Trophoblast cell (in vitro differentiated cells and primary cell): Measurements from ENCODE around the gene TMEM260.

Experiments used
- DNase-seq, 2 donors: peaks; one replicate each; pipeline ENCODE4 v3.0.0-alpha.2; 2016
- H2AFZ ChIP-seq: 2 replicates; pipeline ENCODE4 v1.6.1; 2013; ENCODE audit warnings: low read length, moderate library complexity, mild to moderate bottlenecking; ENCODE audit not compliant: insufficient read depth, poor library complexity
- H2AK5ac ChIP-seq: 2 replicates; pipeline ENCODE4 v1.6.1; 2013; ENCODE audit warnings: mild to moderate bottlenecking, low read length
- H2BK120ac ChIP-seq: 2 replicates; pipeline ENCODE4 v1.6.1; 2013; ENCODE audit warnings: low read length, mild to moderate bottlenecking, moderate library complexity; ENCODE audit not compliant: insufficient read depth, poor library complexity
- H2BK12ac ChIP-seq: 2 replicates; pipeline ENCODE4 v1.6.1; 2013; ENCODE audit warnings: mild to moderate bottlenecking, low read length, moderate library complexity
- H2BK5ac ChIP-seq: 2 replicates; pipeline ENCODE4 v1.6.1; 2013; ENCODE audit warnings: low read length, low read depth, moderate library complexity, mild to moderate bottlenecking; ENCODE audit not compliant: poor library complexity
- H3K14ac ChIP-seq: 2 replicates; pipeline ENCODE4 v1.6.1; 2013; ENCODE audit warnings: mild to moderate bottlenecking, low read length
- H3K18ac ChIP-seq: 2 replicates; pipeline ENCODE4 v1.6.1; 2013; ENCODE audit warnings: mild to moderate bottlenecking, low read length
- H3K23ac ChIP-seq: 2 replicates; pipeline ENCODE4 v1.6.1; 2013; ENCODE audit warnings: low read length
- H3K27ac ChIP-seq: 2 replicates; pipeline ENCODE4 v1.5.1; 2013; ENCODE audit warnings: low read depth, mild to moderate bottlenecking, inconsistent platforms, low read length, moderate library complexity
- H3K27me3 ChIP-seq: 2 replicates; pipeline ENCODE4 v1.6.1; 2013; ENCODE audit warnings: inconsistent platforms, mild to moderate bottlenecking, low read length, moderate library complexity; ENCODE audit not compliant: insufficient read depth
- H3K36me3 ChIP-seq, 2 experiments: 1 replicate in 1 of 2; 2 replicates in 1 of 2; pipeline ENCODE4 v1.6.1; 2013; ENCODE audit warnings: low read length in 2 of 2, mild to moderate bottlenecking in 2 of 2, moderate library complexity in 1 of 2; ENCODE audit not compliant: insufficient read depth in 2 of 2, control insufficient read depth in 1 of 2
- H3K4ac ChIP-seq: 2 replicates; pipeline ENCODE4 v1.6.1; 2013; ENCODE audit warnings: low read depth, mild to moderate bottlenecking, low read length, moderate library complexity
- H3K4me1 ChIP-seq, 2 experiments: 1 replicate in 1 of 2; 2 replicates in 1 of 2; pipeline ENCODE4 v1.6.1; 2013; ENCODE audit warnings: low read length in 2 of 2, mild to moderate bottlenecking in 2 of 2, moderate library complexity in 1 of 2; ENCODE audit not compliant: insufficient read depth in 2 of 2, control insufficient read depth in 1 of 2
- H3K4me2 ChIP-seq: 2 replicates; pipeline ENCODE4 v1.6.1; 2013; ENCODE audit warnings: inconsistent platforms, mild to moderate bottlenecking, low read length, moderate library complexity
- H3K4me3 ChIP-seq: 2 replicates; pipeline ENCODE4 v1.5.1; 2013; ENCODE audit warnings: mild to moderate bottlenecking, low read depth, low read length, inconsistent platforms
- H3K79me1 ChIP-seq: one replicate; pipeline ENCODE4 v1.6.1; 2013; ENCODE audit warnings: low read length
- H3K79me2 ChIP-seq: 2 replicates; pipeline ENCODE4 v1.6.1; 2013; ENCODE audit warnings: low read length, mild to moderate bottlenecking; ENCODE audit not compliant: control insufficient read depth, insufficient read depth, poor library complexity
- H3K9ac ChIP-seq: 2 replicates; pipeline ENCODE4 v1.6.1; 2013; ENCODE audit warnings: mild to moderate bottlenecking, low read length
- H3K9me3 ChIP-seq: 2 replicates; pipeline ENCODE4 v1.6.1; 2013; ENCODE audit warnings: low read depth, mild to moderate bottlenecking, control low read depth, inconsistent platforms, low read length; ENCODE audit not compliant: insufficient read depth
- H4K12ac ChIP-seq: 2 replicates; pipeline ENCODE4 v1.6.1; 2013; ENCODE audit warnings: low read depth, mild to moderate bottlenecking, low read length, moderate library complexity
- H4K8ac ChIP-seq: 2 replicates; pipeline ENCODE4 v1.6.1; 2013; ENCODE audit warnings: low read depth, mild to moderate bottlenecking, low read length, moderate library complexity
- H4K91ac ChIP-seq: one replicate; pipeline ENCODE4 v1.6.1; 2013; ENCODE audit warnings: low read depth, mild to moderate bottlenecking, low read length, moderate library complexity
- WGBS: extraction: QIAGEN DNeasy Blood & Tissue Kit; methylation state at CpG from one replicate; pipeline ENCODE4 v1.1.7; 2013; ENCODE audit warnings: missing lambda C conversion rate; ENCODE audit not compliant: insufficient read length, insufficient coverage; ENCODE audit errors: extremely low coverage; 5-methylcytosine and 5-hydroxymethylcytosine counted together

TMEM260 gene

GRCh38 chr14:56659378-56659777, 79.8 kb downstream of the TMEM260 start:
- no peaks in the 10 kb centered on the region for H3K9me3 ChIP-seq
- no peak for DNase-seq
- no peak overlapping the region for H4K12ac ChIP-seq
- no peak overlapping the region for H4K91ac ChIP-seq
- H2AK5ac ChIP-seq, result peak overlapping the region; percentile 7
- H3K18ac ChIP-seq, result no peak overlapping the region
- no peaks in the 10 kb centered on the region for H3K79me1 ChIP-seq
- no peak overlapping the region for H3K27ac ChIP-seq
- no peaks in the 10 kb centered on the region for H3K79me2 ChIP-seq
- H3K4me3 ChIP-seq, result no peak overlapping the region
- no peaks in the 10 kb centered on the region for H3K4me1 ChIP-seq
- H3K36me3 ChIP-seq, result no peaks in the 10 kb centered on the region
- no peak overlapping the region for H3K9ac ChIP-seq
- no CpG with 5 or more reads among the region's 8 CpGs for WGBS
- no peak overlapping the region for H3K4ac ChIP-seq
- H2BK120ac ChIP-seq, result no peak overlapping the region
- no peak overlapping the region for H2BK5ac ChIP-seq
- no peaks in the 10 kb centered on the region for H3K27me3 ChIP-seq
- no peak overlapping the region for H3K23ac ChIP-seq
- H2AFZ ChIP-seq, result no peak overlapping the region
- no peak overlapping the region for H3K4me2 ChIP-seq
- no peak overlapping the region for H4K8ac ChIP-seq
- no peak overlapping the region for H2BK12ac ChIP-seq
- no peak overlapping the region for H3K14ac ChIP-seq

GRCh38 chr14:56659964-56660551, 80.5 kb downstream of the TMEM260 start:
- Histone ChIP-seq H3K4me2 (no peak overlapping the region), H3K27me3 (no peaks in the 10 kb centered on the region), H3K36me3 (no peaks in the 10 kb centered on the region), H2AK5ac (no peak overlapping the region), H4K91ac (no peak overlapping the region), H2BK5ac (no peak overlapping the region), H3K9me3 (no peaks in the 10 kb centered on the region), H2BK12ac (no peak overlapping the region), H3K4ac (no peak overlapping the region), H2BK120ac (no peak overlapping the region), H3K79me2 (no peaks in the 10 kb centered on the region), H3K27ac (no peak overlapping the region), H3K4me3 (no peak overlapping the region), H4K8ac (no peak overlapping the region), H4K12ac (no peak overlapping the region), H2AFZ (no peak overlapping the region), H3K18ac (no peak overlapping the region), H3K9ac (no peak overlapping the region), H3K14ac (no peak overlapping the region), H3K4me1 (no peaks in the 10 kb centered on the region), H3K79me1 (no peaks in the 10 kb centered on the region), H3K23ac (no peak overlapping the region)
- WGBS, result no CpG with 5 or more reads among the region's 7 CpGs
- peak; percentile 14 to 83 for DNase-seq

- no CpG with 5 or more reads among the region's 6 CpGs for WGBS
- no peak overlapping the region for H3K18ac ChIP-seq
- no peak overlapping the region for H3K23ac ChIP-seq
- H2AFZ ChIP-seq, result no peak overlapping the region
- no peak overlapping the region for H2BK5ac ChIP-seq
- H3K4ac ChIP-seq, result no peak overlapping the region
- no peak overlapping the region for H3K9ac ChIP-seq
- H2BK120ac ChIP-seq, result no peak overlapping the region
- H3K4me2 ChIP-seq, result no peak overlapping the region
- H3K27me3 ChIP-seq, result no peaks in the 10 kb centered on the region
- no peak for DNase-seq
- no peak overlapping the region for H4K12ac ChIP-seq
- H3K36me3 ChIP-seq, result no peaks in the 10 kb centered on the region
- no peak overlapping the region for H3K27ac ChIP-seq
- no peaks in the 10 kb centered on the region for H3K79me2 ChIP-seq
- H3K14ac ChIP-seq, result no peak overlapping the region
- no peak overlapping the region for H2AK5ac ChIP-seq
- no peak overlapping the region for H4K91ac ChIP-seq
- no peak overlapping the region for H2BK12ac ChIP-seq
- no peak overlapping the region for H4K8ac ChIP-seq
- H3K4me1 ChIP-seq, result peaks cover 0 to 3% of the 10 kb centered on the region in 2 experiments
- no peaks in the 10 kb centered on the region for H3K9me3 ChIP-seq
- H3K79me1 ChIP-seq, result peaks cover 8% of the 10 kb centered on the region
- H3K4me3 ChIP-seq, result no peak overlapping the region
Observed at GRCh38 chr14:56660677-56661389, 81.2 kb downstream of the TMEM260 start.

GRCh38 chr14:56661478-56661877, 81.9 kb downstream of the TMEM260 start:
- Histone ChIP-seq H4K8ac (no peak overlapping the region), H4K12ac (no peak overlapping the region), H3K27me3 (no peaks in the 10 kb centered on the region), H3K27ac (no peak overlapping the region), H3K79me1 (peaks cover 13% of the 10 kb centered on the region), H3K79me2 (peaks cover 1% of the 10 kb centered on the region), H2BK120ac (no peak overlapping the region), H3K9ac (no peak overlapping the region), H3K4me3 (no peak overlapping the region), H3K23ac (no peak overlapping the region), H3K4me2 (no peak overlapping the region), H2BK12ac (no peak overlapping the region), H3K14ac (no peak overlapping the region), H2AK5ac (no peak overlapping the region), H2BK5ac (no peak overlapping the region), H3K36me3 (no peaks in the 10 kb centered on the region), H3K18ac (no peak overlapping the region), H3K9me3 (no peaks in the 10 kb centered on the region), H4K91ac (no peak overlapping the region), H3K4ac (no peak overlapping the region), H3K4me1 (peaks cover 5% of the 10 kb centered on the region in 2 experiments), H2AFZ (no peak overlapping the region)
- no CpG with 5 or more reads among the region's 1 CpG for WGBS
- DNase-seq, result no peak
